GM12891 (cell line): ENCODE measurements around the gene GRIN2A.

Source experiments
- POLR2A ChIP-seq: IDR thresholded peaks from 2 replicates; pipeline ENCODE4 v1.6.1; 2011; ENCODE audit warnings: low read depth, low read length, control low read depth
- POLR2AphosphoS5 ChIP-seq: IDR thresholded peaks from 2 replicates; pipeline ENCODE4 v1.6.1; 2011; ENCODE audit warnings: low read depth, low read length, control low read depth
- POU2F2 ChIP-seq: IDR thresholded peaks from 2 replicates; pipeline ENCODE4 v1.6.1; 2011; ENCODE audit warnings: low read depth, mild to moderate bottlenecking, control low read depth, low read length, moderate library complexity
- SPI1 ChIP-seq: IDR thresholded peaks from 2 replicates; pipeline ENCODE4 v1.6.1; 2011; ENCODE audit warnings: low read depth, low read length, control low read depth
- TAF1 ChIP-seq: IDR thresholded peaks from 2 replicates; pipeline ENCODE4 v1.6.1; 2011; ENCODE audit warnings: low read depth, low read length, control low read depth

GRCh38 chr16:10191096-10191495, 8.9 kb upstream of the GRIN2A start:
- TF ChIP-seq POLR2AphosphoS5: no peak
- no peak for TF ChIP-seq POLR2A
- TF ChIP-seq TAF1: no peak
- TF ChIP-seq POU2F2: no peak
- TF ChIP-seq SPI1: no peak
